SU-DHL-6 (cell line): Measurements from ENCODE around the gene NTPCR.

Experiments used
- H2AFZ ChIP-seq: fragments of 200-600 bp; sonication (generic); 2 replicates; pipeline ENCODE4 v1.6.1; 2014; ENCODE audit warnings: low read depth, mild to moderate bottlenecking, moderate library complexity, mixed read lengths, antibody characterized with exemption, low read length; ENCODE audit not compliant: severe bottlenecking
- H3F3A ChIP-seq: fragments of 200-600 bp; shearing (Covaris generic); 2 replicates; pipeline ENCODE4 v1.6.0; 2016; ENCODE audit warnings: antibody characterized with exemption, mild to moderate bottlenecking; ENCODE audit not compliant: insufficient read depth
- H3K27ac ChIP-seq: fragments of 200-600 bp; sonication (generic); 2 replicates; pipeline ENCODE4 v1.5.1; 2016; ENCODE audit warnings: low read depth, mild to moderate bottlenecking, low read length, moderate library complexity, mixed read lengths
- H3K27me3 ChIP-seq: fragments of 200-600 bp; sonication (generic), shearing (Covaris generic); 2 replicates; pipeline ENCODE4 v1.6.0; 2014; ENCODE audit warnings: mild to moderate bottlenecking, low read length
- H3K36me3 ChIP-seq: fragments of 200-600 bp; sonication (generic); 2 replicates; pipeline ENCODE4 v1.6.1; 2014; ENCODE audit warnings: mild to moderate bottlenecking, low read length, mixed read lengths
- H3K4me2 ChIP-seq: fragments of 300-600, 200-600 bp; shearing (Covaris generic), sonication (generic); 2 replicates; pipeline ENCODE4 v1.6.0; 2014; ENCODE audit warnings: low read length, low read depth, mild to moderate bottlenecking; ENCODE audit not compliant: poor library complexity, severe bottlenecking
- H3K4me3 ChIP-seq: fragments of 200-600 bp; sonication (generic); 2 replicates; pipeline ENCODE4 v1.5.1; 2014; ENCODE audit warnings: antibody characterized with exemption, low read length, mild to moderate bottlenecking, mixed read lengths; ENCODE audit not compliant: insufficient read depth, poor library complexity, severe bottlenecking
- H3K79me2 ChIP-seq: fragments of 200-600 bp; sonication (generic); 2 replicates; pipeline ENCODE4 v1.6.1; 2014; ENCODE audit warnings: mild to moderate bottlenecking, low read length, moderate library complexity; ENCODE audit not compliant: insufficient read depth
- H3K9ac ChIP-seq: fragments of 200-600 bp; sonication (generic); 2 replicates; pipeline ENCODE4 v1.7.0; 2014; ENCODE audit warnings: mild to moderate bottlenecking, low read length
- H3K9me2 ChIP-seq: fragments of 200-600 bp; sonication (generic); replicated peaks from 2 replicates; pipeline ENCODE4 v1.6.1; 2014; ENCODE audit warnings: low read length; ENCODE audit not compliant: insufficient read depth
- H3K9me3 ChIP-seq: fragments of 200-600 bp; sonication (generic); 2 replicates; pipeline ENCODE4 v1.6.1; 2014; ENCODE audit warnings: low read length, mixed read lengths; ENCODE audit not compliant: insufficient read depth
- H4K20me1 ChIP-seq: fragments of 200-600 bp; sonication (generic); 2 replicates; pipeline ENCODE4 v1.6.1; 2014; ENCODE audit warnings: low read depth, mild to moderate bottlenecking, antibody characterized with exemption, low read length, moderate library complexity, mixed read lengths
- EZH2phosphoT487 ChIP-seq: fragments of 200-600 bp; sonication (generic), shearing (Covaris generic); conservative IDR thresholded peaks from 2 replicates; pipeline ENCODE4 v1.6.1; 2018; ENCODE audit warnings: mild to moderate bottlenecking, antibody characterized with exemption, low read length, moderate library complexity, mixed read lengths
- TF ChIP-seq, protein P1 (sequence below): fragments of 200-600 bp; sonication (generic); IDR thresholded peaks from one replicate; pipeline ENCODE4 v1.5.1; 2017; ENCODE audit warnings: antibody characterized with exemption, mild to moderate bottlenecking, low read length, moderate library complexity; ENCODE audit not compliant: insufficient read depth, poor library complexity, severe bottlenecking

The NTPCR gene

DNA sequence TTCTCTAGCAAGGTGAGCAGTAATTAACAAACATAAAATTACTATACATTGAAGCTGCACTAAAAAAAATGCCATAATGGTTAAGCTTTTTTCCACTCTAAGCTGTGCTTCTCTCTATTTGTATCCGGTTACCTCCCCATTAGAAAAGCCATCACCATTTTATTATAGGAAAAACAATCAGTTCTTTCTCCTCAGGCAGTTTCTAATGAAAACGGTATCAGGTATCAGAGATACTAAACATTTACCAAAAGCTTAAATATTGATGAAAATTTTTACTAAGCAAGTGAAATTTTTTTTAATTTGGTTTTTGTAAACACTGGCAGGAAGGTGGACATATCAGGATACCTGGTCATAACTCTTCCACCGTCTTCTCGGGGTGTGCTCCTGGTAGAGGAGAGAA is 14.2 kb downstream of the NTPCR start:
- Histone ChIP-seq H3K4me3 (no peak overlapping the region), H2AFZ (no peak overlapping the region), H3K9me2 (no peaks in the 10 kb centered on the region), H3K9ac (no peak overlapping the region), H3K9me3 (no peaks in the 10 kb centered on the region), H3K36me3 (no peaks in the 10 kb centered on the region; the same call in 1 of the 2 replicates), H3F3A (no peaks in the 10 kb centered on the region), H3K4me2 (no peak overlapping the region), H3K27ac (no peak overlapping the region), H3K27me3 (no peaks in the 10 kb centered on the region), H3K79me2 (no peaks in the 10 kb centered on the region), H4K20me1 (no peaks in the 10 kb centered on the region)
- no peak for TF ChIP-seq EZH2phosphoT487
- TF ChIP-seq, protein P1, sequence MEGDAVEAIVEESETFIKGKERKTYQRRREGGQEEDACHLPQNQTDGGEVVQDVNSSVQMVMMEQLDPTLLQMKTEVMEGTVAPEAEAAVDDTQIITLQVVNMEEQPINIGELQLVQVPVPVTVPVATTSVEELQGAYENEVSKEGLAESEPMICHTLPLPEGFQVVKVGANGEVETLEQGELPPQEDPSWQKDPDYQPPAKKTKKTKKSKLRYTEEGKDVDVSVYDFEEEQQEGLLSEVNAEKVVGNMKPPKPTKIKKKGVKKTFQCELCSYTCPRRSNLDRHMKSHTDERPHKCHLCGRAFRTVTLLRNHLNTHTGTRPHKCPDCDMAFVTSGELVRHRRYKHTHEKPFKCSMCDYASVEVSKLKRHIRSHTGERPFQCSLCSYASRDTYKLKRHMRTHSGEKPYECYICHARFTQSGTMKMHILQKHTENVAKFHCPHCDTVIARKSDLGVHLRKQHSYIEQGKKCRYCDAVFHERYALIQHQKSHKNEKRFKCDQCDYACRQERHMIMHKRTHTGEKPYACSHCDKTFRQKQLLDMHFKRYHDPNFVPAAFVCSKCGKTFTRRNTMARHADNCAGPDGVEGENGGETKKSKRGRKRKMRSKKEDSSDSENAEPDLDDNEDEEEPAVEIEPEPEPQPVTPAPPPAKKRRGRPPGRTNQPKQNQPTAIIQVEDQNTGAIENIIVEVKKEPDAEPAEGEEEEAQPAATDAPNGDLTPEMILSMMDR = no peak

GRCh38 chr1:232965124-232965911 is 14.9 kb downstream of the NTPCR start:
- H3K4me3 ChIP-seq = no peak overlapping the region
- no peaks in the 10 kb centered on the region for H3K9me3 ChIP-seq
- H3K9ac ChIP-seq = no peak overlapping the region
- no peaks in the 10 kb centered on the region; the same call in 1 of the 2 replicates for H3K36me3 ChIP-seq
- no peaks in the 10 kb centered on the region for H3K27me3 ChIP-seq
- no peaks in the 10 kb centered on the region for H4K20me1 ChIP-seq
- H2AFZ ChIP-seq = no peak overlapping the region
- no peak overlapping the region for H3K27ac ChIP-seq
- no peak for TF ChIP-seq EZH2phosphoT487
- TF ChIP-seq, protein P1 = no peak
- no peaks in the 10 kb centered on the region for H3K79me2 ChIP-seq
- no peaks in the 10 kb centered on the region for H3F3A ChIP-seq
- H3K4me2 ChIP-seq = no peak overlapping the region
- no peaks in the 10 kb centered on the region for H3K9me2 ChIP-seq

DNA sequence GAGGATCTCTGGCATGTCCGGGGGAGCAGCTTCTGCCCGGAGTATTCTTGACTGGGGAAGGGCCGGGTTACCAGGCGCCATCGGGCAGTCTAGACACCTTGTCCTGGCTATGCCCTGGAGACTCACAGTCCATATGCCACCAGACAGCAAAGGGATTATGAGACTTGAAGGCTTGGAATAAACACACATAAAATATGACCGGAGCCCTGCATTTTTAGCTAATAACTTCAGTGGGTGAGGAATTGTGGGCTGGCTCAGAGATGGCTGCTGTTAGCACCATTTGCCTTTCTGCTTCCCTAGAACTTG is 15.5 kb downstream of the NTPCR start:
- no peaks in the 10 kb centered on the region for H3K9me3 ChIP-seq
- no peak overlapping the region for H3K27ac ChIP-seq
- no peaks in the 10 kb centered on the region for H3K79me2 ChIP-seq
- no peak overlapping the region for H3K4me3 ChIP-seq
- H3K36me3 ChIP-seq = peaks cover 1% of the 10 kb centered on the region
- H3K9me2 ChIP-seq = no peaks in the 10 kb centered on the region
- no peak overlapping the region for H3K9ac ChIP-seq
- no peaks in the 10 kb centered on the region for H4K20me1 ChIP-seq
- H3F3A ChIP-seq = no peaks in the 10 kb centered on the region
- no peak overlapping the region for H2AFZ ChIP-seq
- no peaks in the 10 kb centered on the region for H3K27me3 ChIP-seq
- TF ChIP-seq, protein P1 = no peak
- H3K4me2 ChIP-seq = no peak overlapping the region
